ENCODE results near the gene NT5DC3. TPM values are rescaled to one million over a fixed set of nuclear protein-coding genes. Genes with fewer than 3 reads are reported as not detected.

The NT5DC3 gene
- total and polyA plus RNA-seq, 9 of the 15 experiments (the other 6 are each of a cell fraction or from before 2014, with no cell fraction given) = 6.3 to 33.5 (median 24.5) TPM

DNA sequence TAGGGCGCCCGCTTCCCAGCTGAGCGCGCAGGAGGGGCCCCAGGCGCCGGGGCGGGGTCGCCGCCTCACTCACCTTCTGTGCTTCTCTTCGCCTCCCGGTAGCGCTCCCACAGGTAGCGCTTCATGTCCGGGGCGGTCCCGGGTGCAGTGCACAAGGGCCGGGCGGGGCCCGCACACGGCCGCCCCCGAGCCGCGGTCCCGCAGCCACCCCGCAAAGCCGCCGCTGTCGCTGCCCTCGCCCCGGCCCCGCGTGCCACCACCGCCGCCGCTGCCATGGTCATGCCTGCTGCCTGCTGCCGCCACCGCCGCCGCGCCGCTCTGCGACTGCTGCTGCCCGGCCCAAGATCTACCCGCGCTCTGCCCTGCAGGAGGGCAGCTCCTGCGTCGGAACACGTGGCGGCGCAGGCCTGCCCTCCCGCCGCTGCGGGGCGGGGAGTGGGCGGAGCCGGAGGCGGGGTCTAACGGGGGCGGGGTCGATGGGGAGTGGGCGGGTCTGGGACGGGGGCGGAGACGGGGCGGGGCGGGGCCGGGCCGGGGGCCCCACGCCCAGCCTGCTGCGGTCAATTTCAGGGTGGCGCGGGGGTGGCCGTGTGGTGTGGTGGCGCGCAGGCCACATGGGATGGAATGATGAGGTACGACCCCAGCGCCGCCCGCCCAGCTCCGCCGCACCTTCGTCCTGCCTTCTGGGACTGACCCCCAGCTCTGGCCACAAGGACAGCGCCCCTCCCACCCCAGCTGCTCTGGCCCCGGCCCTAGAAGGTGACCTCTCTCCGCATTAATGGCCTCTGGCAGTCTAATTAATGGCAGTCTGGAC is at the start of gene NT5DC3 (continued):
- TF ChIP-seq, protein P1, sequence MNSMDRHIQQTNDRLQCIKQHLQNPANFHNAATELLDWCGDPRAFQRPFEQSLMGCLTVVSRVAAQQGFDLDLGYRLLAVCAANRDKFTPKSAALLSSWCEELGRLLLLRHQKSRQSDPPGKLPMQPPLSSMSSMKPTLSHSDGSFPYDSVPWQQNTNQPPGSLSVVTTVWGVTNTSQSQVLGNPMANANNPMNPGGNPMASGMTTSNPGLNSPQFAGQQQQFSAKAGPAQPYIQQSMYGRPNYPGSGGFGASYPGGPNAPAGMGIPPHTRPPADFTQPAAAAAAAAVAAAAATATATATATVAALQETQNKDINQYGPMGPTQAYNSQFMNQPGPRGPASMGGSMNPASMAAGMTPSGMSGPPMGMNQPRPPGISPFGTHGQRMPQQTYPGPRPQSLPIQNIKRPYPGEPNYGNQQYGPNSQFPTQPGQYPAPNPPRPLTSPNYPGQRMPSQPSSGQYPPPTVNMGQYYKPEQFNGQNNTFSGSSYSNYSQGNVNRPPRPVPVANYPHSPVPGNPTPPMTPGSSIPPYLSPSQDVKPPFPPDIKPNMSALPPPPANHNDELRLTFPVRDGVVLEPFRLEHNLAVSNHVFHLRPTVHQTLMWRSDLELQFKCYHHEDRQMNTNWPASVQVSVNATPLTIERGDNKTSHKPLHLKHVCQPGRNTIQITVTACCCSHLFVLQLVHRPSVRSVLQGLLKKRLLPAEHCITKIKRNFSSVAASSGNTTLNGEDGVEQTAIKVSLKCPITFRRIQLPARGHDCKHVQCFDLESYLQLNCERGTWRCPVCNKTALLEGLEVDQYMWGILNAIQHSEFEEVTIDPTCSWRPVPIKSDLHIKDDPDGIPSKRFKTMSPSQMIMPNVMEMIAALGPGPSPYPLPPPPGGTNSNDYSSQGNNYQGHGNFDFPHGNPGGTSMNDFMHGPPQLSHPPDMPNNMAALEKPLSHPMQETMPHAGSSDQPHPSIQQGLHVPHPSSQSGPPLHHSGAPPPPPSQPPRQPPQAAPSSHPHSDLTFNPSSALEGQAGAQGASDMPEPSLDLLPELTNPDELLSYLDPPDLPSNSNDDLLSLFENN (IDR thresholded peaks at IDR 0.05; ENCODE audit: low read depth in 2 of 2, low read length in 2 of 2) = no peak
- TF ChIP-seq, protein P2, sequence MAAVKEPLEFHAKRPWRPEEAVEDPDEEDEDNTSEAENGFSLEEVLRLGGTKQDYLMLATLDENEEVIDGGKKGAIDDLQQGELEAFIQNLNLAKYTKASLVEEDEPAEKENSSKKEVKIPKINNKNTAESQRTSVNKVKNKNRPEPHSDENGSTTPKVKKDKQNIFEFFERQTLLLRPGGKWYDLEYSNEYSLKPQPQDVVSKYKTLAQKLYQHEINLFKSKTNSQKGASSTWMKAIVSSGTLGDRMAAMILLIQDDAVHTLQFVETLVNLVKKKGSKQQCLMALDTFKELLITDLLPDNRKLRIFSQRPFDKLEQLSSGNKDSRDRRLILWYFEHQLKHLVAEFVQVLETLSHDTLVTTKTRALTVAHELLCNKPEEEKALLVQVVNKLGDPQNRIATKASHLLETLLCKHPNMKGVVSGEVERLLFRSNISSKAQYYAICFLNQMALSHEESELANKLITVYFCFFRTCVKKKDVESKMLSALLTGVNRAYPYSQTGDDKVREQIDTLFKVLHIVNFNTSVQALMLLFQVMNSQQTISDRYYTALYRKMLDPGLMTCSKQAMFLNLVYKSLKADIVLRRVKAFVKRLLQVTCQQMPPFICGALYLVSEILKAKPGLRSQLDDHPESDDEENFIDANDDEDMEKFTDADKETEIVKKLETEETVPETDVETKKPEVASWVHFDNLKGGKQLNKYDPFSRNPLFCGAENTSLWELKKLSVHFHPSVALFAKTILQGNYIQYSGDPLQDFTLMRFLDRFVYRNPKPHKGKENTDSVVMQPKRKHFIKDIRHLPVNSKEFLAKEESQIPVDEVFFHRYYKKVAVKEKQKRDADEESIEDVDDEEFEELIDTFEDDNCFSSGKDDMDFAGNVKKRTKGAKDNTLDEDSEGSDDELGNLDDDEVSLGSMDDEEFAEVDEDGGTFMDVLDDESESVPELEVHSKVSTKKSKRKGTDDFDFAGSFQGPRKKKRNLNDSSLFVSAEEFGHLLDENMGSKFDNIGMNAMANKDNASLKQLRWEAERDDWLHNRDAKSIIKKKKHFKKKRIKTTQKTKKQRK (IDR thresholded peaks at IDR 0.05; ENCODE audit: borderline replicate concordance, low read depth, low read length) = no peak
- TF ChIP-seq KDM2B (CRISPR knock-in tag; IDR thresholded peaks at IDR 0.05) (no peak), NR3C1 (CRISPR knock-in tag; IDR thresholded peaks at IDR 0.05) (no peak; the same call in 1 of the 2 replicates), ZNF408 (CRISPR knock-in tag; IDR thresholded peaks at IDR 0.05; ENCODE audit: low read depth) (no peak), MYNN (IDR thresholded peaks at IDR 0.05) (no peak), MYNN (CRISPR knock-in tag; IDR thresholded peaks at IDR 0.05) (no peak), PTTG1 (tag; IDR thresholded peaks at IDR 0.05; ENCODE audit: low read depth) (no peak)
- TF ChIP-seq, protein P3, sequence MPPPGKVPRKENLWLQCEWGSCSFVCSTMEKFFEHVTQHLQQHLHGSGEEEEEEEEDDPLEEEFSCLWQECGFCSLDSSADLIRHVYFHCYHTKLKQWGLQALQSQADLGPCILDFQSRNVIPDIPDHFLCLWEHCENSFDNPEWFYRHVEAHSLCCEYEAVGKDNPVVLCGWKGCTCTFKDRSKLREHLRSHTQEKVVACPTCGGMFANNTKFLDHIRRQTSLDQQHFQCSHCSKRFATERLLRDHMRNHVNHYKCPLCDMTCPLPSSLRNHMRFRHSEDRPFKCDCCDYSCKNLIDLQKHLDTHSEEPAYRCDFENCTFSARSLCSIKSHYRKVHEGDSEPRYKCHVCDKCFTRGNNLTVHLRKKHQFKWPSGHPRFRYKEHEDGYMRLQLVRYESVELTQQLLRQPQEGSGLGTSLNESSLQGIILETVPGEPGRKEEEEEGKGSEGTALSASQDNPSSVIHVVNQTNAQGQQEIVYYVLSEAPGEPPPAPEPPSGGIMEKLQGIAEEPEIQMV (tag; conservative IDR thresholded peaks at IDR 0.05; ENCODE audit: low read depth) = no peak
- TF ChIP-seq, protein P4, sequence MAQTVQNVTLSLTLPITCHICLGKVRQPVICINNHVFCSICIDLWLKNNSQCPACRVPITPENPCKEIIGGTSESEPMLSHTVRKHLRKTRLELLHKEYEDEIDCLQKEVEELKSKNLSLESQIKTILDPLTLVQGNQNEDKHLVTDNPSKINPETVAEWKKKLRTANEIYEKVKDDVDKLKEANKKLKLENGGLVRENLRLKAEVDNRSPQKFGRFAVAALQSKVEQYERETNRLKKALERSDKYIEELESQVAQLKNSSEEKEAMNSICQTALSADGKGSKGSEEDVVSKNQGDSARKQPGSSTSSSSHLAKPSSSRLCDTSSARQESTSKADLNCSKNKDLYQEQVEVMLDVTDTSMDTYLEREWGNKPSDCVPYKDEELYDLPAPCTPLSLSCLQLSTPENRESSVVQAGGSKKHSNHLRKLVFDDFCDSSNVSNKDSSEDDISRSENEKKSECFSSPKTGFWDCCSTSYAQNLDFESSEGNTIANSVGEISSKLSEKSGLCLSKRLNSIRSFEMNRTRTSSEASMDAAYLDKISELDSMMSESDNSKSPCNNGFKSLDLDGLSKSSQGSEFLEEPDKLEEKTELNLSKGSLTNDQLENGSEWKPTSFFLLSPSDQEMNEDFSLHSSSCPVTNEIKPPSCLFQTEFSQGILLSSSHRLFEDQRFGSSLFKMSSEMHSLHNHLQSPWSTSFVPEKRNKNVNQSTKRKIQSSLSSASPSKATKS (CRISPR knock-in tag; IDR thresholded peaks at IDR 0.05) = no peak
